Renal cortex interstitium (tissue), 11 donors: ENCODE measurements around the gene DYSF. TPM values are rescaled to one million over a fixed set of nuclear protein-coding genes. Genes with fewer than 3 reads are reported as not detected.
"Not testable (repeated sequence)": the region's sequence is repeated elsewhere in the genome, so short reads cannot be mapped to it uniquely, and the experiment has no call there.

ENCODE experiments used
- DNase-seq, 11 donors: peaks; one replicate each; pipeline ENCODE4 v3.0.0-alpha.2; 2013; ENCODE audit warnings: low read depth in 9 of 11, low spot score in 4 of 11; ENCODE audit errors: extremely low read depth in 1 of 11
- polyA plus RNA-seq, 3 donors: library from polyadenylated mRNA; unstranded; fragments of 120-200 nt; gene quantifications; one replicate each; pipeline ENCODE4 v1.2.1, GENCODE V29; 2013; ENCODE audit not compliant: insufficient read length in 3 of 3

Gene DYSF
- polyA plus RNA-seq, 3 donors, result 15.2 to 20.0 (median 15.4) TPM

- DNase-seq, result no peak
These were observed 33.7 kb downstream of the DYSF start for GRCh38 chr2:71486881-71487640.

- not testable (repeated sequence) for DNase-seq
These were observed 38.2 kb downstream of the DYSF start for GRCh38 chr2:71491551-71491950.

- DNase-seq, result no peak
These were observed 38.8 kb downstream of the DYSF start for GRCh38 chr2:71492112-71492511.

- no peak for DNase-seq
These were observed 40.7 kb downstream of the DYSF start for GRCh38 chr2:71494091-71494490.

GRCh38 chr2:71494523-71495155 lies 41.3 kb downstream of the DYSF start:
- DNase-seq, result no peak

GRCh38 chr2:71496156-71496770 lies 42.9 kb downstream of the DYSF start:
- no peak for DNase-seq

GRCh38 chr2:71498261-71498701 lies 44.9 kb downstream of the DYSF start:
- no peak for DNase-seq

- no peak for DNase-seq
These were observed 46.3 kb downstream of the DYSF start for GRCh38 chr2:71499691-71500090.

- DNase-seq, result no peak
These were observed 47.2 kb downstream of the DYSF start for GRCh38 chr2:71500426-71501079.

GRCh38 chr2:71502941-71503738 lies 49.8 kb downstream of the DYSF start:
- no peak for DNase-seq

- no peak for DNase-seq
These were observed 50.5 kb downstream of the DYSF start for GRCh38 chr2:71503837-71504236.

- no peak for DNase-seq
These were observed 51.2 kb downstream of the DYSF start for GRCh38 chr2:71504611-71505010.

- no peak for DNase-seq
These were observed 51.9 kb downstream of the DYSF start for GRCh38 chr2:71505086-71505769.

GRCh38 chr2:71505770-71506140 lies 52.4 kb downstream of the DYSF start:
- DNase-seq, result no peak

- no peak for DNase-seq
These were observed 53.1 kb downstream of the DYSF start for GRCh38 chr2:71506222-71507153.

- DNase-seq, result no peak
These were observed 54.1 kb downstream of the DYSF start for GRCh38 chr2:71507476-71507875.

- peak in 7 of 11 donors; percentile 11 to 46 (median 30) for DNase-seq
These were observed 56.9 kb downstream of the DYSF start for GRCh38 chr2:71510196-71510807.
